CD14-positive monocyte (primary cell): ENCODE data around the gene RCBTB1. TPM values are rescaled to one million over a fixed set of nuclear protein-coding genes. Genes with fewer than 3 reads are reported as not detected.

Source experiments
- DNase-seq, 3 donors: peaks; one replicate each; pipeline ENCODE4 v3.0.0-alpha.2; 2011 to 2022
- H2AFZ ChIP-seq: 2 replicates; pipeline ENCODE4 v1.6.0; 2012; ENCODE audit warnings: mild to moderate bottlenecking, low read depth, low read length, inconsistent platforms; ENCODE audit not compliant: insufficient read depth, poor library complexity, severe bottlenecking
- H3K27ac ChIP-seq, 2 donors: 1 replicate in 1 of 2; 2 replicates in 1 of 2; pipeline ENCODE4 v1.5.1; 2012 to 2013; ENCODE audit warnings: low read length in 2 of 2, control low read depth in 1 of 2, inconsistent platforms in 1 of 2, low read depth in 1 of 2, mild to moderate bottlenecking in 1 of 2
- H3K27me3 ChIP-seq, 2 donors: one replicate each; pipeline versions ENCODE4 v1.6.0 to v1.6.1; 2011 to 2013; ENCODE audit warnings: low read length in 2 of 2; ENCODE audit not compliant: control insufficient read depth in 2 of 2, insufficient read depth in 2 of 2
- H3K36me3 ChIP-seq, 2 donors: replicated peaks in 1 of 2; 1 replicate in 1 of 2; 2 replicates in 1 of 2; pipeline versions ENCODE4 v1.5.1 to v1.6.1; 2012 to 2013; ENCODE audit warnings: low read length in 2 of 2, control low read depth in 1 of 2, inconsistent platforms in 1 of 2, mild to moderate bottlenecking in 1 of 2; ENCODE audit not compliant: insufficient read depth in 2 of 2, control insufficient read depth in 1 of 2
- H3K4me1 ChIP-seq, 2 donors: 1 replicate in 1 of 2; 2 replicates in 1 of 2; pipeline versions ENCODE4 v1.5.1 to v1.6.1; 2012 to 2013; ENCODE audit warnings: low read length in 2 of 2, control low read depth in 1 of 2, inconsistent platforms in 1 of 2, mild to moderate bottlenecking in 1 of 2, moderate library complexity in 1 of 2; ENCODE audit not compliant: insufficient read depth in 2 of 2, control insufficient read depth in 1 of 2
- H3K4me2 ChIP-seq: replicated peaks from 2 replicates; pipeline ENCODE3; 2012; ENCODE audit warnings: low read length, moderate library complexity, mild to moderate bottlenecking; ENCODE audit not compliant: poor library complexity, severe bottlenecking; ENCODE audit errors: extremely low read depth
- H3K4me3 ChIP-seq, 3 experiments: fragments of 200-600 bp in 1 of 3; sonication (generic) in 1 of 3; replicated peaks in 1 of 3; 1 replicate in 2 of 3; 2 replicates in 1 of 3; pipeline ENCODE4 v1.5.1; 2011 to 2013; ENCODE audit warnings: low read length in 3 of 3, mild to moderate bottlenecking in 3 of 3, control low read depth in 2 of 3, low read depth in 2 of 3, inconsistent platforms in 1 of 3, moderate library complexity in 1 of 3
- H3K79me2 ChIP-seq: 2 replicates; pipeline ENCODE4 v1.6.0; 2012; ENCODE audit warnings: mild to moderate bottlenecking, control low read depth, inconsistent platforms, low read length, moderate library complexity; ENCODE audit not compliant: insufficient read depth
- H3K9ac ChIP-seq: 2 replicates; pipeline ENCODE4 v1.6.0; 2017; ENCODE audit warnings: low read length, mild to moderate bottlenecking; ENCODE audit not compliant: insufficient read depth, poor library complexity, severe bottlenecking
- H3K9me3 ChIP-seq, 2 donors: replicated peaks in 1 of 2; 1 replicate in 1 of 2; 2 replicates in 1 of 2; pipeline versions ENCODE4 v1.5.1 to v1.6.1; 2012 to 2013; ENCODE audit warnings: low read length in 2 of 2, control low read depth in 1 of 2; ENCODE audit not compliant: control insufficient read depth in 1 of 2, insufficient read depth in 1 of 2
- H4K20me1 ChIP-seq: 2 replicates; pipeline ENCODE4 v1.6.0; 2012; ENCODE audit warnings: mild to moderate bottlenecking, low read length, control low read depth, moderate library complexity; ENCODE audit not compliant: insufficient read depth
- H3K27ac Mint-ChIP-seq, 7 donors: one replicate each; pipeline ENCODE4 v1.8.0; 2020; ENCODE audit warnings: mild to moderate bottlenecking in 7 of 7, mixed read lengths in 7 of 7, moderate library complexity in 6 of 7, inconsistent platforms in 2 of 7
- H3K27me3 Mint-ChIP-seq, 3 donors: one replicate each; pipeline ENCODE4 v1.8.0; 2021 to 2022; ENCODE audit warnings: low read depth in 3 of 3, mild to moderate bottlenecking in 3 of 3, mixed read lengths in 3 of 3, moderate library complexity in 3 of 3, inconsistent platforms in 1 of 3
- H3K36me3 Mint-ChIP-seq, 2 donors: one replicate each; pipeline ENCODE4 v1.8.0; 2020; ENCODE audit warnings: mixed read lengths in 2 of 2, inconsistent platforms in 1 of 2, mild to moderate bottlenecking in 1 of 2
- H3K4me1 Mint-ChIP-seq: one replicate; pipeline ENCODE4 v1.8.0; 2020; ENCODE audit warnings: mild to moderate bottlenecking, mixed read lengths
- H3K4me3 Mint-ChIP-seq, 2 donors: one replicate each; pipeline ENCODE4 v1.8.0; 2020; ENCODE audit warnings: mild to moderate bottlenecking in 2 of 2, mixed read lengths in 2 of 2, moderate library complexity in 1 of 2
- H3K9me3 Mint-ChIP-seq, 7 donors: one replicate each; pipeline ENCODE4 v1.8.0; 2020 to 2022; ENCODE audit warnings: mixed read lengths in 7 of 7, mild to moderate bottlenecking in 6 of 7, moderate library complexity in 6 of 7, inconsistent platforms in 2 of 7
- CTCF ChIP-seq: fragments of 200-600 bp; IDR thresholded peaks from one replicate; pipeline ENCODE4 v1.8.0; 2022; ENCODE audit warnings: antibody characterized with exemption, mild to moderate bottlenecking
- WGBS: methylation state at CpG from one replicate; pipeline ENCODE4 v1.1.5; 2013; ENCODE audit warnings: missing lambda C conversion rate; ENCODE audit not compliant: insufficient coverage; 5-methylcytosine and 5-hydroxymethylcytosine counted together
- intact Hi-C, 2 donors: fragments of 100-400 bp; cut with micrococcal nuclease; formaldehyde crosslinking; loops; one replicate each; pipeline versions ENCODE4 v1.15.0 to v1.15.1; 2023
- polyA plus RNA-seq, 3 donors: library from polyadenylated mRNA; depleted of rRNA in 1 of 3; unstranded in 2 of 3; stranded (reverse) in 1 of 3; fragments of 300-500 nt in 2 of 3; fragments of >200 nt in 1 of 3; fragmentation: Illumina TruSeq in 2 of 3; gene quantifications; 1 replicate in 2 of 3; 2 replicates in 1 of 3; pipeline ENCODE4 v1.2.3, GENCODE V29; 2012 to 2021

Gene RCBTB1
- polyA plus RNA-seq, 3 donors: 9.8 to 19.4 (median 13.2) TPM

- intact Hi-C loops: no loop called here
- H3K27me3 Mint-ChIP-seq: peaks cover 0 to 3% (median 2%) of the 10 kb centered on the region in 3 donors
- Histone ChIP-seq H3K4me3 (no peak overlapping the region), H3K27me3 (no peaks in the 10 kb centered on the region), H3K79me2 (no peaks in the 10 kb centered on the region), H2AFZ (no peak overlapping the region), H3K27ac (no peak overlapping the region), H3K9me3 (peaks cover 0 to under 1% of the 10 kb centered on the region in 2 donors), H3K4me1 (peaks cover 0 to 4% of the 10 kb centered on the region in 2 donors), H4K20me1 (no peaks in the 10 kb centered on the region), H3K36me3 (no peaks in the 10 kb centered on the region), H3K4me2 (no peak overlapping the region), H3K9ac (no peak overlapping the region)
- no peak overlapping the region for H3K27ac Mint-ChIP-seq
- H3K36me3 Mint-ChIP-seq: no peaks in the 10 kb centered on the region
- H3K4me3 Mint-ChIP-seq: no peak overlapping the region
- TF ChIP-seq CTCF: no peak
- peaks cover 4% of the 10 kb centered on the region for H3K4me1 Mint-ChIP-seq
- H3K9me3 Mint-ChIP-seq: peaks cover 0 to 1% (median 0%) of the 10 kb centered on the region in 7 donors
- WGBS: no CpG with 5 or more reads among the region's 1 CpG
- no peak for DNase-seq
Measured at GRCh38 chr13:49602005-49602404, 16.6 kb upstream of the RCBTB1 start.

GRCh38 chr13:49597043-49597641 is 11.8 kb upstream of the RCBTB1 start:
- Histone ChIP-seq H3K79me2 (no peaks in the 10 kb centered on the region), H3K4me3 (no peak overlapping the region), H3K27me3 (no peaks in the 10 kb centered on the region), H3K4me2 (no peak overlapping the region), H3K9me3 (peaks cover 0 to 6% of the 10 kb centered on the region in 2 donors), H3K36me3 (no peaks in the 10 kb centered on the region), H3K4me1 (no peaks in the 10 kb centered on the region), H3K27ac (no peak overlapping the region), H2AFZ (no peak overlapping the region), H3K9ac (no peak overlapping the region), H4K20me1 (no peaks in the 10 kb centered on the region)
- intact Hi-C loops: no loop called here
- Mint-ChIP-seq H3K27ac (no peak overlapping the region), H3K4me3 (no peak overlapping the region), H3K9me3 (peaks cover 1 to 11% (median 3%) of the 10 kb centered on the region in 7 donors), H3K4me1 (no peaks in the 10 kb centered on the region), H3K27me3 (peaks cover 0 to 3% (median 2%) of the 10 kb centered on the region in 3 donors), H3K36me3 (no peaks in the 10 kb centered on the region)
- no peak for TF ChIP-seq CTCF
- 85% methylated on average over 4 of the region's 11 CpGs for WGBS
- DNase-seq: no peak
